Motor neuron (in vitro differentiated cells): Measurements from ENCODE around the gene THAP12. TPM values are rescaled to one million over a fixed set of nuclear protein-coding genes. Genes with fewer than 3 reads are reported as not detected.

Experiments
- ATAC-seq, 8 experiments: fragments of 200-7000 bp; cut with Tn5 transposase; replicated peaks in 6 of 8; 2 replicates each; pipeline ENCODE4 v1.8.0; 2021; ENCODE audit warnings: mild to moderate bottlenecking in 8 of 8, moderate library complexity in 8 of 8
- H3K27ac ChIP-seq, 2 donors: fragments of 250-450 bp; sonication (Bioruptor Pico); 2 replicates each; pipeline ENCODE4 v1.9.0; 2021; ENCODE audit warnings: antibody characterized with exemption in 2 of 2, mild to moderate bottlenecking in 2 of 2, moderate library complexity in 1 of 2
- H3K4me1 ChIP-seq, 2 donors: fragments of 250-450 bp; sonication (Bioruptor Pico); replicated peaks in 1 of 2; 2 replicates each; pipeline ENCODE4 v1.6.1; 2021; ENCODE audit warnings: antibody characterized with exemption in 2 of 2, mild to moderate bottlenecking in 2 of 2, moderate library complexity in 1 of 2
- H3K4me3 ChIP-seq, 5 donors: fragments of 250-450 bp; sonication (Bioruptor Pico); 2 replicates each; pipeline ENCODE4 v1.9.0; 2021; ENCODE audit warnings: antibody characterized with exemption in 5 of 5, mild to moderate bottlenecking in 5 of 5, moderate library complexity in 4 of 5
- WGBS, 10 experiments: fragments of 450-650 bp; shearing (Covaris generic); methylation state at CpG; one replicate each; pipeline ENCODE4 v1.0.0; 2022; 5-methylcytosine and 5-hydroxymethylcytosine counted together
- in situ Hi-C, 9 experiments: fragments of 400-800 bp; cut with MboI; loops; one replicate each; pipeline ENCODE4 v1.15.0; 2021; ENCODE audit warnings: low sequenced_read_pairs in 9 of 9, low pct_unique_long_range_greater_than_20kb in 2 of 9; ENCODE audit not compliant: unreplicated experiment in 9 of 9
- total RNA-seq, 8 experiments: library from RNA; unstranded; fragments of 300-600 nt; gene quantifications; 2 replicates each; pipeline versions ENCODE4 v1.2.3 to v1.2.4, GENCODE V29; 2022

THAP12 gene
- total RNA-seq, 8 experiments from 2014 or later: 23.0 to 71.2 (median 47.5) TPM

DNA sequence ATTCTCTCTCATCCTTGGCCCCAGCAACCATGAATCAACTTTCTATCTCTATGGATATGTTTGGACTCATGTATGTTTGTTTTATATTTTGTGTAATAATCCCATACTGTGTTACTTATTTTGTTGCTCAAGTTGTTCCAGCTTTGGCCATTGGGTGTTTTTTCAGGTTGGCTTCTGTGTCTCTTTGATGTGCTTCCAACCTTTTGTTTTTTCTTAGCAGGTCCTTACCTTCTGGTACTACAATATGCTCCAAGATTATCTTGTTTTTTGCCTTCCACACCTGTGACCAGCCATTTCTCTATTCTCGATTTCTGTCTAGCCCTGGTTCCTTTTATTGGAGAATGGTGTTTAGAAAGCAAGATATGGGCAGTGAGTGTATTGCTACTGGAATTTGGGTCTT, 14.4 kb upstream of the THAP12 start:
- H3K4me3 ChIP-seq: no peak overlapping the region
- in situ Hi-C loops: no loop called here
- 0 to 100% (median 90%) methylated on average over 1 of the region's 1 CpG; no CpG with 5 or more reads in 1 of the 10 experiments for WGBS, 10 experiments
- no peak for ATAC-seq
- no peak overlapping the region for H3K27ac ChIP-seq
- H3K4me1 ChIP-seq: no peaks in the 10 kb centered on the region

DNA sequence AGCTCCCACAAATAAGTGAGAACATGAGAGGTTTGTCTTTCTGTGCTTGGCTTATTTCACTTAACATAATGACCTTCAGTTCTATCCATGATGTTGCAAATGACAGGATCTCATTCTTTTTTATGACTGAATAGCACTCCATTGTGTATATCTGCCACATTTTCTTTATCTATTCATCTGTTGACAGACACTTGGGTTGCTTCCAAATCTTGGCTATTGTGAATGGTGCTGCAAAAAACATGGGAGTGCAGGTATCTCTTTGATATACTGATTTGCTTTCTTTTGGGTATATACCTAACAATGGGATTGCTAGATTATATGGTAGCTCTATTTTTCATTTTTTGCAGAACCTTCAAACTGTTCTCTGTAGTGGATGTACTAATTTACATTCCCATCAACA, 13.5 kb upstream of the THAP12 start:
- Histone ChIP-seq H3K4me3 (no peak overlapping the region), H3K27ac (no peak overlapping the region), H3K4me1 (peaks cover 0 to 4% of the 10 kb centered on the region in 2 donors)
- in situ Hi-C loops: no loop called here
- ATAC-seq: no peak

DNA sequence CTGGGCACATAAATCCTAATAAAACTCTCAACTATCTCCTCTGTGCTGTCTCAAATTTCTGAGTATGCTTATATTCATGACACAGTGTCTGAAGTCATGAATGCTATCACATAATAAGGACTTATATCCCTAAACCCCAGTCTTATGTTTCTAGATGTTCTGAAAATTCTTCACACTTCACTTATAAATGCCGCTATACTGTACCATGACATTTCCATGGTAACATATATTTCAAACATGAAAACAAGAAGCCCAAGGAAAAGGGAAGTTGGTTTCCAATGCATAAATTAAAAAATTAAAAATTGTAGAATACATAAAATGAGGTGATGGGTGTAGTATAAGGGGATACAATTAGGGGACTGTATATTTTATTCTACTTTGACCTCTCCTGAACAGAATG, 11.9 kb upstream of the THAP12 start:
- ATAC-seq: no peak
- in situ Hi-C loops: no loop called here
- Histone ChIP-seq H3K4me1 (peaks cover under 1 to 16% of the 10 kb centered on the region in 2 donors), H3K27ac (no peak overlapping the region), H3K4me3 (no peak overlapping the region)
- WGBS, 10 experiments: 86 to 100% (median 100%) methylated on average over 1 of the region's 1 CpG; no CpG with 5 or more reads in 2 of the 10 experiments

DNA sequence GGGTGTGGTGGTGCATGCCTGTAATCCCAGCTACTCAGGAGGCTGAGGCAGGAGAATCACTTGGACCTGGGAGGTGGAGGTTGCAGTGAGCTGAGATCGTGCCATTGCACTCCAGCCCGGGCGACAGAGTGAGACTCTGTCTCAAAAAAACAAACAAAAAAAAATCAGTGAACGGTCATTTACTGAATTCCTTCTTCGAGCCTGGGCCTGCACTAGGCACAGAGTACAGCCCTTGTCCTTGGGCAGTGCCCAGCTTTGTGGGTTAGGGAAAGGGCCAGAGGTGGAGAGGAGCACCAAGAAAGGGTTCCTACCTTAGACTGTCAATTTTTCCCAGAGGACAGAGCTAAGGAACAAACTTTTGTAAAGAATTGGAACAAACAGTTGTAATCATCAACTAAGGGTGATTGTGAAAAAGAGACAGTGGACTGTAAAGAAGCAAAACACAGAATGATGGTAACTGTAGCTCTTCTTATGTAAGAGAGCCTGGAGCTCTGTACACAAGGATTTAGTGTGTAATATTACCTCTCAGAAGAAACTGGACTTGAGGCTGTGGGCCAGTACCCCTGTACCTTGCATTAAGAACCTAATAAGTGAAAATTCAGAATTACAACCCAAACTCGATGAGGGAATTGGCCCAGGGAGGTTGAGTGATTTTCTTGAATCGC, 11.0 kb upstream of the THAP12 start:
- ATAC-seq: no peak
- H3K27ac ChIP-seq: no peak overlapping the region
- in situ Hi-C loops: no loop called here
- WGBS, 10 experiments: 25 to 100% (median 87%) methylated on average over 1 to 5 of the region's 7 CpGs; no CpG with 5 or more reads in 1 of the 10 experiments
- H3K4me3 ChIP-seq: no peak overlapping the region
- H3K4me1 ChIP-seq: peaks cover 6 to 21% of the 10 kb centered on the region in 2 donors

DNA sequence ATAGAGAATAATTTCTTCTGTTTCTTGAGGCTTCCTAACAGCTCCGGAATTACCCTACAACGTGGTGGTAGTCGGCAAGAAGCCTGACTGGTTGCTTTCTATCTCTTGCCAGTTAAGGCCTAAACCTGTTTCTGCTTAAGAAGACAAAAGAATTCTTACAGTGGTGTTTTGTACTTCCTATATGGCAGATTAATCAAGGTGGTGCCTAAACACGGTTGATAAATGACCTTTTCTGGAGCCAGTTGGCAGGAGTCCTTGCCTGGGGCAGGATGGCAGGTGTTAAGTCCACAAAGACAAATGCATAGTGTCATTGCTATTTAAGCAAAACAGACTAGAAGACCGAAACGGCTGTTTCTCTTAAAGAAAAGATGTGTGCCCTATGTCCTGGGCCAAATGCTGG, 10.1 kb upstream of the THAP12 start:
- ATAC-seq: no peak
- Histone ChIP-seq H3K4me1 (peaks cover 13 to 28% of the 10 kb centered on the region in 2 donors), H3K4me3 (no peak overlapping the region), H3K27ac (no peak overlapping the region)
- in situ Hi-C loops: no loop called here
- 10 to 100% (median 80%) methylated on average over 1 to 4 of the region's 6 CpGs; no CpG with 5 or more reads in 1 of the 10 experiments for WGBS, 10 experiments

DNA sequence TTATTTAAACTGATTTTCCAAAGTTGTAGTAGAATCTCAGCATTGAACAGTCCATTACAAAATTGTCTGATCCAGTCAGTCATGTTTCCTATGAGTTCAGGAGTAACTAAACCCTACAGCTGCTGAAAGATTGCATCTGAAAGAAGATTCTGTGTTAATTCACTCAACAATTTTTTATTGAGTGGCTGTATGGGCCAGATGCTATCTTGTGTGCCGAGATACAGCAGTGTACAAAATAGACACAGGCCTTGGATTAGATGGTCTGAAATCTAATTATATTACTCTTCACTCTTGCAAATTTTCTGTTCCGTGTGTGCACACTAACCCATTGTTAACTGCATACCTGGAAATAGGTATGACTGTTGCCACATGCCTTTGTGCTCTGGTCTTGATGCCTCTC, 7.5 kb upstream of the THAP12 start:
- in situ Hi-C loops: no loop called here
- Histone ChIP-seq H3K27ac (no peak overlapping the region), H3K4me3 (no peak overlapping the region)

DNA sequence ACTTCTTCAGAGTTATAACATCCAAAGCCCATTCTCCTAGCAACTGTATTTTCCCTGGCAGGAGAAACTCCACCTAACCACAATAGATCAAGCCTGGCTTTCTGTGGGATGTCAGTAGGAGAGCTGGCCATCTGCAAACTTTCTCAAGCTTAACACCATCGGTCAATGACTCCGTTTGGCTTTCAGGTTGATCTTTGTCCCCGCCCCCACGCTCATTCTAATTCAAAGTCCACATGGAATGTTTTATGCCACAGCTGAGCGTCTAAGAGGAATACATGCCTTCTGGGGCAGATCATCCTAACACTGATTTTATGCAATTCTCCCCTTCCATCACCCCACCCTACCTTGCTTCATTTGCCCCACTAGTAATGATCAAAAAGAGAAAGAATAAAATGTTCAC, 5.0 kb upstream of the THAP12 start:
- in situ Hi-C loops: no loop called here
- peak in 3 of 8 experiments; percentile 1 to 26 (median 6) for ATAC-seq
- peaks cover 40 to 62% of the 10 kb centered on the region in 2 donors for H3K4me1 ChIP-seq
- WGBS, 10 experiments: 13 to 91% (median 28%) methylated on average over 1 to 5 of the region's 5 CpGs; no CpG with 5 or more reads in 2 of the 10 experiments
- H3K27ac ChIP-seq: no peak overlapping the region
- no peak overlapping the region for H3K4me3 ChIP-seq

More for the DNA sequence above, 7.5 kb upstream of the THAP12 start:
- WGBS, 10 experiments: 75 to 100% (median 97%) methylated on average over 1 to 2 of the region's 2 CpGs; no CpG with 5 or more reads in 3 of the 10 experiments
- ATAC-seq: no peak
- peaks cover 23 to 47% of the 10 kb centered on the region in 2 donors for H3K4me1 ChIP-seq

DNA sequence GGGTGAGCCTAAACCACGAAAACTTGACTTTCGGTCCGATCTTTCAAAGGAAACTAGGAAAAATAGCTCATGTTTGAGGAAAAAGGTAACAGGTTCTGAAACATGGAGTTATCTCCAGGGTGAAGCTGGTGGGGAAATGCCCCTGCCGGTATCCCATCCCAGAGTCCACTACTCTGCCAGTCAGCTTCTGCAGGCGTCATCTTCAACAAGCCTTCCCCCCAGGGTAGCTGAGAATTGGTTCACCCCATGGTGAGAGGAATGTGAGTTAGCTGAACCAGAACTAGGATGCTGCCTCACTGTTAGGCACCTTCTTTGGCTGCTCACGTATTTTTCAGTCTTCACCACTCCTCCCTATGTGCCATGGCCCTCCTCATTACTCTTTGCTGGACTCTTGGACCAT, 1.3 kb upstream of the THAP12 start:
- peak overlapping the region; percentile 54 to 91 (median 63) for H3K4me3 ChIP-seq

DNA sequence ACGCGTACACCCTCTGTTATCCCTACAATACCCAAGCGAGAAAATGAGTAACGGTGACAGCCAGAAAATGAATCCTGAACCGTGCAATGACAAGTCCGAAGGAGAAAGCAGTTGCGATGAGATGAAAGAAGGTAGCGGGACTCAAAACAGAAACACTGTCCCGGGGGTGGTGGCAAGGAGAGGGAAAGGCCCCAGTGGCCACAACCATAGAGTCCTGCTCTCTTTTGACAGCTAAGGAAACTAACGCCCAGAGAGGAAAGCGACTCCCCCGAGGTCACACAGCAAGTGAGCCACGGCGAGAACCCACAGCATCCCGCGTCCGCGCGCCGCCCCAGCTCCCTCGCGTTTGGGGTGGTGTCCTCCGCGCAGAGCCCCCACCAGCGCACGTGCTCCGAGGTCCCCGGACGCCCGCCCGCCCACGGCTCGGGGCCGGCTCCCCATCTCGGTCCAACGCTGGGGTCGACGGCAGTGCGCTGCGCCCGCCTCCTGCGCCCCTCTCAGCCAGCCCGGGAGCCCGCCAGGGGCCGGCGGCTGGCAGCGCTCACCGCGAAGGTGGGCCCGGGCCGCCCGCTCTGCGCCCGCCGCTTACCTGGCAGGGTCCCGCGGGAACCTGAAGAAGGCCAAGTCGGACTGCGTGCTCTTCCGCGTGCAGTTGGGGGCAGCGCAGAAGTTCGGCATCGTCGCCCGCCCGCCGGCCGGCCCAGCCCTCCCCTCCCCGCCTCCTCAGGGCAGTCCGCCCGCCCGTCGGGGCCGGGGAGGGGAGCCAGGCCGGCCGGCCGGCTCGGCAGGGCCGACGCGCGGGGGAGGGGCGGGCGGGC, 564 bp downstream of the THAP12 start:
- 0 to 4% (median 0%) methylated on average over 1 to 11 of the region's 85 CpGs; no CpG with 5 or more reads in 1 of the 10 experiments for WGBS, 10 experiments
- H3K27ac ChIP-seq: peak overlapping the region; percentile 57 to 81
- H3K4me1 ChIP-seq: peaks cover 27 to 44% of the 10 kb centered on the region in 2 donors
- H3K4me3 ChIP-seq: peak overlapping the region; percentile 54 to 91 (median 63)
- in situ Hi-C loops: no loop called here
- peak in 4 of 8 experiments; percentile 7 to 31 (median 10) for ATAC-seq

More for the DNA sequence above, 1.3 kb upstream of the THAP12 start:
- peaks cover 40 to 49% of the 10 kb centered on the region in 2 donors for H3K4me1 ChIP-seq
- no peak overlapping the region for H3K27ac ChIP-seq
- in situ Hi-C loops: no loop called here
- WGBS, 10 experiments: 46 to 100% (median 74%) methylated on average over 3 to 6 of the region's 6 CpGs; no CpG with 5 or more reads in 2 of the 10 experiments
- ATAC-seq: no peak

DNA sequence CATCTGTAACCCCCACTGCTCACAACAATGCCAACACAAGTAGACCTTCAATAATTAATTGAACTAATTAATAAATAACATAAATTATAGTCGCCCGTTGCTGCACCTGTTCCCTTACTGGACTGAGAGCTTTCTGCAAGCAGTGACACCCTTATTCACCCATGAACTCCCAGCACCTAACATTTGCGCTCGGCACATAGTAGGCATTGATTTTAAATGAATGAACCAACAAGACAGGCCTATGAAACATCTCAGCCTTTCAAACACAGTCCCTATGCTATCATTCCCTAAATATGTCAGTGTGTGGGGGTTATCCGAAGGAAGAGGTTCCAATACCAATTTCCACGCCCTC, 1.1 kb downstream of the THAP12 start:
- Histone ChIP-seq H3K4me3 (peak overlapping the region; percentile 54 to 91 (median 63)), H3K27ac (peak overlapping the region in 1 of 2 donors; percentile 81), H3K4me1 (peaks cover 25 to 40% of the 10 kb centered on the region in 2 donors)
- WGBS, 10 experiments: 0 to 40% (median 24%) methylated on average over 2 to 6 of the region's 6 CpGs; no CpG with 5 or more reads in 2 of the 10 experiments
- in situ Hi-C loops: no loop called here
- ATAC-seq: no peak

DNA sequence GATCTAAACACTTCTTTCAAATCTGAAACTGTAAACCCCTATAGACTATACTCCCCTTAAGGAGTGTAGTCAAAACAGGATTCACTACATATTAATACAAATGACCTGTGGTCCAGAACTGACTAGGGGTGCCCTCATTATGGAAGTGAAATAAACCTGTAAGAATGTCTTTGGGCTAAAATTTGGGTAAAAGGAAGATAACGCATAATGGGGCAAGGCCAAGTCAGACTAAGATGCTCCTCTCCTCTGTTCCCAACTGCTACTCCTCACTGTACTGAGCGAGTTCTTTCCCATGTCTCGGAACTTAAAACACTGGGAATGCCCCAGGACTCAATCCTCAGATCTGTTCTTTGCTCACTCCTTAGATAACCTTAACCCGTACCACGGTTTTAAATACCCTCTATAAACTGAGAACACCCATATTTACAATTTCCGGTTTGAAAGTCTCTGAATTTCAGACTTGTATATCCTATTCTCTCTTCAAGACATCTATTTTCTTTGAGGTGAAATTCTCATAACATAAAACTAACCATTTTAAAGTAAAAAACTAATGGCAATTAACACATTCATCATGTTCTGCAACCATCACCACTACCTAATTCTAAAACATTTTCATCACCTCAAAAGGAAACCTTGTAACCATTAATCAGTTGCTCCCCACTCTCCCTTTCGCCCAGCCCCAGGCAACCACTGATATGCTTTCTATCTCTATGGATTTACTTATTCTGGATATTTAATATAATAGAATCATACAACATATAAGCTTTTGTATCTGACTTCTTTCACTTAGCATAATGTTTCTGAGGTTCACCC, 4.0 kb downstream of the THAP12 start:
- Histone ChIP-seq H3K27ac (no peak overlapping the region), H3K4me3 (no peak overlapping the region), H3K4me1 (peaks cover 8 to 19% of the 10 kb centered on the region in 2 donors)
- no peak for ATAC-seq
- WGBS, 10 experiments: 66 to 100% (median 88%) methylated on average over 2 to 7 of the region's 7 CpGs; no CpG with 5 or more reads in 1 of the 10 experiments
- in situ Hi-C loops: no loop called here

DNA sequence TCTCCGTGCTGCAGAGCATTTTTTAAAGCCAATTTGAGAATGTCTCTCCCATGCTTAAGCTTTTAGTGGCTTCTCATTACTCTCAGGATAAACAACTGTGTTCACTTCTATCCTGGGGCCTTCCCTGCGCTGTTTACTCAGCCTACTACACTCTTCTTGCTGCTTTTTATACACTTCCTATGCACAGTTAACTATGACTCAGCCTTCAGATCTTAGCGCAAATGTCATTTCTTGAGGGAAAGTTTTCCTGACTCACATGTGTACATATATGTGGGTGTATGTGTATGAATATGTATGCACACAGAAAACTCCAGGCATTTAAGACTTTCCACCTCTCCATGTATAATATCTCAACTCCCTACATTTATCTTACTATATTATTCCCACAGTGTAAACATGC, 9.8 kb downstream of the THAP12 start:
- WGBS, 10 experiments: 0 to 100% (median 91%) methylated on average over 1 to 3 of the region's 3 CpGs; no CpG with 5 or more reads in 2 of the 10 experiments
- peak in 6 of 8 experiments; percentile 46 to 98 (median 90) for ATAC-seq
- in situ Hi-C loops: no loop called here
- Histone ChIP-seq H3K4me3 (no peak overlapping the region), H3K27ac (no peak overlapping the region), H3K4me1 (peaks cover 0 to 7% of the 10 kb centered on the region in 2 donors)
